Activated naive CD4-positive, alpha-beta T cell treated with Interleukin-2 at 50 U/mL for 16 hours (primary cell): ENCODE data around the gene E2F3.

Experiments used
- DNase-seq: peaks from one replicate; pipeline ENCODE4 v3.0.0-alpha.2; 2020

E2F3 gene

GRCh38 chr6:20538131-20538662 lies 136.5 kb downstream of the E2F3 start:
- DNase-seq: no peak

DNA sequence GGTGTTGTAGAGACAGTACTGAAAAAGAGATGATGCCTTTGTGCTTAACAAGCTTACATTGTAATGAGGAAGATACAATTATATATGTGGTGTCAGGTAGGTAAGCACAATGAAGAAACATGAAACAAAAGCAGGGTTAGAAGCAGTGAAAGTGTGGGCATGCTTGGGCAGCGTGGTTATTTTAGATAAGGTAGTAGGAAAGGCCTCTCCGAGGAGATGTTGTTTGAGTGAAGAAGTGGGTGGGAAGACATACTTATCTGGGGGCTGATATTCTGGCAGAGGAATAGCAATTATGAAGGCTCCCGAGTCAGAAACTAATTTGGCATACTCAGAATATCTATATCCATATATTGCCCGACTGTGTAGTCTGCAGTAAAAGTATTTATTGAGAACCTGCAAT lies 137.2 kb downstream of the E2F3 start:
- no peak for DNase-seq

DNA sequence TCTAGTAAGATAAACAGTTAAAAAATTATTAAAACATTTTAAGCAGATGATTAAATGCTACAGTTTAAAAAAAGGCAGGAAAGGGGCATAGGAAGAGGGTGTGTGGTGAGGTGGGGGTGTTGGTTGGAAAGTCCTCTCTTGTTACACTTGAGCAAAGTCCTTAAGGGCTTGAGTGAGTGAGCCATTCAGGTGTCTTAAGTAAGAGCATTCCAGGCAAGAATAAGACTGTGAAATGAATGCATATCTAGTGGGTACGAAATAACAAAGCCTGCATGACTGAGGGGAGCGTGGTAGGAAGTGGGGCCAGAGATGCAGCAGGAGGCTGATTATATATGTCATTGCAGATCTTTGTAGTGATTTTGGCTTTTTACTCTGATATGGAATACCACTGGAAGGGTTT lies 137.7 kb downstream of the E2F3 start:
- no peak for DNase-seq

DNA sequence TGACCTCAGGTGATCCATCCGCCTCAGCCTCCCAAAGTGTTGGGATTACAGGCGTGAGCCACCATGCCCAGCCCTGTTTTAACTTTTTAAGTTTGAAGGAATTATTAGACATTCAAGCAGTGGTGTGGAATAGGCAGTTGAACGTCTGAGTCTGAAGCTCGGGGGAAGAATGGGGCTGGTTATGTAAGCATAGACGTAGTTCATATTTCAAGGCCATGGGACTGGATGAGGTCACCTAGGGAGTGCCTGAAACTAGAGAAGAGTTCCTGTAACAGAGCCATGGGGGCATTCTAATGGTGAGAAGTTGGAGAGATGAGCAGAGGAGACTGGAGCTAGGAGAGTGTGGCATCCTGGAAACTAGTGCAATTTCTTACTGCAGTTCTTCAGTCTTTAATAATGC lies 139.0 kb downstream of the E2F3 start:
- no peak for DNase-seq

DNA sequence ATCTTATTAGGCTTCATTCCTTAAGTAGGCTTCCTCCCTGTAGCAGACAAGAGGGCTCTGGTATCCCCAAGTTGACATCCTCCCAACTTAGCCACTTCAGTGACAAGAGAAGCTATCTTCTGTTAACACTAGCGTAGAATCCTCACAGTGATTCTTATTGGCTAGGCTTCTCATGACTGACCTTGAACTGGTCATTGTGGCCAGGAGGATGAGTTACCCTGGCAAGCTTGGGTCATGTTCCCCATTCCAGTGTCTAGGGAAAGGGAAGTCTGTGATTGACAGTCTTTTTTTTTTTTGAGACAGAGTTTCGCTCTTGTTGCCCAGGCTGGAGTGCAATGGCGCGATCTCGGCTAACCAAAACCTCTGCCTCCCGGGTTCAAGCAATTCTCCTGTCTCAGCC lies 139.7 kb downstream of the E2F3 start:
- DNase-seq: no peak

DNA sequence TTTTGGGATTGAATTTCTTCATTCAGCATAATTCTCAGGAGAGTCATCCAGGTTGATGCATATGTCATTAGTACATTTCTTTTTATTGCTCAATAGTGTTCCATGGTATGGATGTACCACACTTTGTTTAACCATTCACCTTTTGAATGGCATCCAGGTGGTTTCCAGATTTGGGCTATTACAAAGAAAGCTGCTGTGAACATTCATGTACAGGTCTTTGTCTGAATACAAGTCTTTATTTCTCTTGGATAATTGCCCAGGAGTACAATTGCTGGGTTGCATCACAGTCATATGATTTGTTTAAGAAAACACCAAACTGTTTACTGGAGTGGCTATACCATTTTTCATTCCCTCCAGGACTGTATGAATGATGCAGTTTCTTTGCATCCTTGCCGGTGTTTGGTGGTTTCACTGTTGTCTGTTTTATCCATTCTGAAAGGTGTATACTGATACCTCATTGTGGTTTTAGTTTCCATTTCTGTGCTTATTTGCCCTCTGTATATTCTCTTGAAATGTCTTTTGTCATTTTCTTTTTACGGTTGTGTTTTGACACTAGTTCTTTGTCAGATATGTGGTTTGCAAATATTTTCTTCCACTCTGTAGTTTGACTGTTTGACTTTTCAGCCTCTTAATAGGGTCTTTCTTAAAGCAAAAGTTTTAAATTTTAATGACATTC lies 141.4 kb downstream of the E2F3 start:
- DNase-seq: no peak
